ENCODE data around the gene CRISP3.

DNA sequence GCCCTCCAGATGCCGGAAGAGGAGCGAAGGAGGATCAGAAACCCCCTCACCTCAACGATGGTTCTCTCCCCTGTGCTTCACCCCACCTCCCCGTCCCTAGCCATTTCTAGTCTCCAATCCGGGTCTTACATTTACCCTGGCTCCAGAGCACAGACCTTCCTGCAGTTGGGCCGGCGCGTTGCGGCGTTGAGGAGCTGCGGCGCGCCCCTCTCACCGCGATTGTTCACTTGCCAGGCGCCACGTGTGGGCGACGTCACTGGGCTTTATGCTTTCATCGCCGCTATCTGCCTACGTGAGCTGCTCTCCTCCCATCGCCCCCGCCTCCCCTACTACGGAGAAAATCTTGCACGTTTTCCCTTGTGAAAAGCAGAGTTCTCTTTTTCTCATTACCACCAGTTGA lies 30.8 kb downstream of the CRISP3 start, which contains the start of gene CRISP2:
- TF ChIP-seq, protein P1, sequence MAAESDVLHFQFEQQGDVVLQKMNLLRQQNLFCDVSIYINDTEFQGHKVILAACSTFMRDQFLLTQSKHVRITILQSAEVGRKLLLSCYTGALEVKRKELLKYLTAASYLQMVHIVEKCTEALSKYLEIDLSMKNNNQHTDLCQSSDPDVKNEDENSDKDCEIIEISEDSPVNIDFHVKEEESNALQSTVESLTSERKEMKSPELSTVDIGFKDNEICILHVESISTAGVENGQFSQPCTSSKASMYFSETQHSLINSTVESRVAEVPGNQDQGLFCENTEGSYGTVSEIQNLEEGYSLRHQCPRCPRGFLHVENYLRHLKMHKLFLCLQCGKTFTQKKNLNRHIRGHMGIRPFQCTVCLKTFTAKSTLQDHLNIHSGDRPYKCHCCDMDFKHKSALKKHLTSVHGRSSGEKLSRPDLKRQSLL (tag by site-specific recombination; IDR thresholded peaks at IDR 0.05), result no peak
- TF ChIP-seq ZNF776 (tag by site-specific recombination; IDR thresholded peaks at IDR 0.05; ENCODE audit: borderline replicate concordance), result no peak
- TF ChIP-seq, protein P2, sequence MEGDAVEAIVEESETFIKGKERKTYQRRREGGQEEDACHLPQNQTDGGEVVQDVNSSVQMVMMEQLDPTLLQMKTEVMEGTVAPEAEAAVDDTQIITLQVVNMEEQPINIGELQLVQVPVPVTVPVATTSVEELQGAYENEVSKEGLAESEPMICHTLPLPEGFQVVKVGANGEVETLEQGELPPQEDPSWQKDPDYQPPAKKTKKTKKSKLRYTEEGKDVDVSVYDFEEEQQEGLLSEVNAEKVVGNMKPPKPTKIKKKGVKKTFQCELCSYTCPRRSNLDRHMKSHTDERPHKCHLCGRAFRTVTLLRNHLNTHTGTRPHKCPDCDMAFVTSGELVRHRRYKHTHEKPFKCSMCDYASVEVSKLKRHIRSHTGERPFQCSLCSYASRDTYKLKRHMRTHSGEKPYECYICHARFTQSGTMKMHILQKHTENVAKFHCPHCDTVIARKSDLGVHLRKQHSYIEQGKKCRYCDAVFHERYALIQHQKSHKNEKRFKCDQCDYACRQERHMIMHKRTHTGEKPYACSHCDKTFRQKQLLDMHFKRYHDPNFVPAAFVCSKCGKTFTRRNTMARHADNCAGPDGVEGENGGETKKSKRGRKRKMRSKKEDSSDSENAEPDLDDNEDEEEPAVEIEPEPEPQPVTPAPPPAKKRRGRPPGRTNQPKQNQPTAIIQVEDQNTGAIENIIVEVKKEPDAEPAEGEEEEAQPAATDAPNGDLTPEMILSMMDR (tag by site-specific recombination; IDR thresholded peaks at IDR 0.05), result no peak
- TF ChIP-seq ZFHX2 (tag by site-specific recombination; conservative IDR thresholded peaks at IDR 0.05), result no peak
- no peak for TF ChIP-seq ZNF140 (tag by site-specific recombination; IDR thresholded peaks at IDR 0.05)
- no peak for TF ChIP-seq YY1 (tag by site-specific recombination; IDR thresholded peaks at IDR 0.05)
- TF ChIP-seq ZNF121 (tag by site-specific recombination; IDR thresholded peaks at IDR 0.05), result no peak
- TF ChIP-seq ZNF555 (tag by site-specific recombination; conservative IDR thresholded peaks at IDR 0.05), result no peak
- no peak for TF ChIP-seq ZNF394 (tag by site-specific recombination; IDR thresholded peaks at IDR 0.05; ENCODE audit: borderline replicate concordance)
- no peak for TF ChIP-seq SP7 (tag by site-specific recombination; IDR thresholded peaks at IDR 0.05)
- TF ChIP-seq, protein P3, sequence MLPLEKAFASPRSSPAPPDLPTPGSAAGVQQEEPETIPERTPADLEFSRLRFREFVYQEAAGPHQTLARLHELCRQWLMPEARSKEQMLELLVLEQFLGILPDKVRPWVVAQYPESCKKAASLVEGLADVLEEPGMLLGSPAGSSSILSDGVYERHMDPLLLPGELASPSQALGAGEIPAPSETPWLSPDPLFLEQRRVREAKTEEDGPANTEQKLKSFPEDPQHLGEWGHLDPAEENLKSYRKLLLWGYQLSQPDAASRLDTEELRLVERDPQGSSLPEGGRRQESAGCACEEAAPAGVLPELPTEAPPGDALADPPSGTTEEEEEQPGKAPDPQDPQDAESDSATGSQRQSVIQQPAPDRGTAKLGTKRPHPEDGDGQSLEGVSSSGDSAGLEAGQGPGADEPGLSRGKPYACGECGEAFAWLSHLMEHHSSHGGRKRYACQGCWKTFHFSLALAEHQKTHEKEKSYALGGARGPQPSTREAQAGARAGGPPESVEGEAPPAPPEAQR (tag by site-specific recombination; IDR thresholded peaks at IDR 0.05), result no peak
- no peak for TF ChIP-seq ZNF707 (tag by site-specific recombination; IDR thresholded peaks at IDR 0.05)

All from HEK293 (cell line).